Effector memory CD4-positive, alpha-beta T cell (primary cell): ENCODE measurements around the gene STAMBPL1.

ENCODE experiments used
- DNase-seq, 3 donors: peaks; one replicate each; pipeline ENCODE4 v3.0.0-alpha.2; 2020
- H3K27ac ChIP-seq: 2 replicates; pipeline ENCODE4 v1.7.0; 2013; ENCODE audit warnings: mild to moderate bottlenecking, low read length, moderate library complexity; ENCODE audit not compliant: insufficient read depth, poor library complexity, severe bottlenecking
- H3K27me3 ChIP-seq: replicated peaks from 2 replicates; pipeline ENCODE4 v1.7.0; 2013; ENCODE audit warnings: mild to moderate bottlenecking, low read length; ENCODE audit not compliant: insufficient read depth, control insufficient read depth, poor library complexity, severe bottlenecking
- H3K36me3 ChIP-seq: 2 replicates; pipeline ENCODE4 v1.7.0; 2013; ENCODE audit warnings: mild to moderate bottlenecking, low read length, moderate library complexity; ENCODE audit not compliant: control insufficient read depth, insufficient read depth
- H3K4me1 ChIP-seq: 2 replicates; pipeline ENCODE4 v1.7.0; 2013; ENCODE audit warnings: low read length, mild to moderate bottlenecking; ENCODE audit not compliant: control insufficient read depth, insufficient read depth, poor library complexity, severe bottlenecking
- H3K4me3 ChIP-seq: 2 replicates; pipeline ENCODE4 v1.7.0; 2013; ENCODE audit warnings: low read length, low read depth, mild to moderate bottlenecking; ENCODE audit not compliant: insufficient read depth, poor library complexity, severe bottlenecking
- H3K9me3 ChIP-seq: 2 replicates; pipeline ENCODE4 v1.7.0; 2013; ENCODE audit warnings: mild to moderate bottlenecking, low read length, moderate library complexity; ENCODE audit not compliant: control insufficient read depth

The STAMBPL1 gene

DNA sequence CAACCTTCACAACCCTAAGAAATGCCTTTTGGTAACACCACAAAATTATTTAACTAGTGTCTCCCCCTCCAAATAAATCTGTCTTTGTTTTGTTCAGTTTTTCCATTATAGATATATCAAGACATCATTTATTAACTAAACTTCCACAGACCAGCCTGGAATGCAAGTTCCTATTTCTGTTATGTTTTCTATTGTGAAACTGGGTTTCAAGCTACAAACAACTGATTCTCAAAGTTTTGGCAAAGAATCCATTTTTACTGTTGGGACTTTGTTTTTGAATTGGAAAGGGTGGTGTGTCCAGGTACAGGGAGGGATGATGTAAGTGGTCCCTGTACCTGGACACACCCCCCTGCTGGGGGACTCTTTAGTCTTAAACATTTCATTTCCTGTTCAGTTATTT, 36.2 kb downstream of the STAMBPL1 start:
- no peak overlapping the region for H3K4me3 ChIP-seq
- no peaks in the 10 kb centered on the region for H3K9me3 ChIP-seq
- no peaks in the 10 kb centered on the region for H3K4me1 ChIP-seq
- no peaks in the 10 kb centered on the region for H3K27me3 ChIP-seq
- peaks cover 25% of the 10 kb centered on the region for H3K36me3 ChIP-seq
- H3K27ac ChIP-seq = no peak overlapping the region
- no peak for DNase-seq

DNA sequence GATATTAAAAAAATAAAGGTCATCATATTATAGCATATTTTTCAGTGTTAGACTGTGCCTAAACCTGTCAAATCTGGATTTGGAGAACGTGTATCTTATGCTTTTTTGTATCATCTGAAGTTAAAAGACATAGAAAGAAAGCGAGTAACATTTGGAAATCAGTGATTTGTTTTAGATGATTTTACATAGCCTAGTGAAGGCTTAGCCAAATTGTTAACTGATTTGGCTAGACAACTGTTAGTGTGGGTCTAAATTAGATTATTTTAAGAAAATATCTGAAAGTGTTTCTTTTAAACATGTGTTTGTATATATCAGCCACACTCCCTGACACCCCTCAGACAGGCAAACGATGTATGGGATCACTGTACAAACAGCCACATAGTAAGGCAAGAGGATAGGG, 36.9 kb downstream of the STAMBPL1 start:
- Histone ChIP-seq H3K9me3 (no peaks in the 10 kb centered on the region), H3K4me3 (no peak overlapping the region), H3K27ac (no peak overlapping the region), H3K4me1 (no peaks in the 10 kb centered on the region), H3K27me3 (no peaks in the 10 kb centered on the region), H3K36me3 (peaks cover 25% of the 10 kb centered on the region)
- no peak for DNase-seq

DNA sequence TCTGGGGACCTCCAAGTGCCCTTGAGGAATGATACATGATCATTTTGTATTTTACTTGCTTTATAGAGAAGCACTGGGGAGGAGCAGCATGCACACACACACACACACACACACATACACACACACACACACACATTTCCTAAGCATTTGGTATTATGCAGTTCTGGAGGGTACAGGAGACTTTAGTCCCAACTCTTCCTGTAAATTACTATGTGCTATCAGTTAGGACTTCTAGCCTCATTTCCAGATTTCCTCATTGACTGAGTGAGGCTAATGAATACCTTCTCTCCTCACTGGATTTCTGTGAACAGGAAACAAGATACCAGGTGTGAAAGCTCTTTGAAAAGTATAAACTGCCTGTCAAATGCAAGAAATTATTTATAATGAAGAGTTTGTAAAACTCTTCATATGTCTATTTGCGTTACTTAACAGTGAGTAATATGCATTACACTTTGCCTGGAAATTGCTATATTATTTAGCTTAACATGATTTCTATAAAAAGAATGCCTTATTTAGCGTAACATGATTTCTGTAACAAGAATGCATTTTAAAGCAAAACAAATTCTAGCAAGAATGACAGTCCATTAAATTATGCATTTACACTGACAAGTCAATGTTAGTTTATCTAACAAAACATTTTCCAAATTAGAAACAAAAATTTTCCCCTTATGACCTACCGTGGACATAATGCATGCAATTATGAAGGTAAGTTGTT, 38.3 kb downstream of the STAMBPL1 start:
- no peak overlapping the region for H3K4me3 ChIP-seq
- DNase-seq = no peak
- H3K27me3 ChIP-seq = no peaks in the 10 kb centered on the region
- peaks cover 25% of the 10 kb centered on the region for H3K36me3 ChIP-seq
- H3K4me1 ChIP-seq = no peaks in the 10 kb centered on the region
- no peak overlapping the region for H3K27ac ChIP-seq
- no peaks in the 10 kb centered on the region for H3K9me3 ChIP-seq

DNA sequence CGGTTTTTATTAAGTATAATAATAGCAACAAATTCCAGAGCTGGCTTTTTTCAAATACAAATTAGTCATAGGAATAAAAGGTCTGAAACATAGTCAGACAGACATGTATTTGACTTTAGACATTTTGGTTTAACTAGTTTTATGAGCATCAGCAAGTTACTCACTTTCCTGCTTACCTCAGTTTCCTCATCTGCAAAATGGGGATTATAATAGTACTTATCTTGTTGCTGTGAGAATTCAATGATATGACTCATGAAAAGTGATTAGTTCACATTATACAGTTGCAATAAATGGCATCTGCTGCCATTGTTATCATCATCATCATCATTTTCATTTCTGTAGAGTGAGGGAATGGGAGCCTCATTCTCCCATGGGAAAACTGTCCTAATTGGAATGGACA, 39.0 kb downstream of the STAMBPL1 start:
- H3K36me3 ChIP-seq = peaks cover 31% of the 10 kb centered on the region

DNA sequence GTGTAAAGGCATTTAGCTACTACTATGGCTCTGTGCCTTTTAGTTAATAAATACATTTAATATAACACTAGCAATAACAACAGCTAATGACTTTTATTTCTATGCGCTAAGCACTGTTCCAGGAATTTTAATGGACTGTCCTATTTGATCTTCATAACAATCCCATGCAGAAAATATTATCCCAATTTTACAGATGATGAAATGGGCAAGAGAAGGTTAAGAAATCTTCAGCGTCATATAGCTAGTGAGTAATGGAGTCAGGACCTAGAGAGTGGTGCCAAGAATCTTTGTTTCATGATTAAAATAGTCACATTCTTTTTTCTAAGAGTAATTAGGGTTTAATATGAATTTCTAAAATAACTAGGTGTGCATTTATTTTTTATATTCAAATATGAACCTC, 40.2 kb downstream of the STAMBPL1 start:
- Histone ChIP-seq H3K36me3 (peaks cover 31% of the 10 kb centered on the region), H3K27me3 (no peaks in the 10 kb centered on the region), H3K4me3 (no peak overlapping the region), H3K4me1 (no peaks in the 10 kb centered on the region), H3K27ac (no peak overlapping the region), H3K9me3 (no peaks in the 10 kb centered on the region)
- no peak for DNase-seq

More for the DNA sequence above, 39.0 kb downstream of the STAMBPL1 start:
- DNase-seq = no peak
- no peak overlapping the region for H3K27ac ChIP-seq
- no peak overlapping the region for H3K4me3 ChIP-seq
- no peaks in the 10 kb centered on the region for H3K27me3 ChIP-seq
- no peaks in the 10 kb centered on the region for H3K9me3 ChIP-seq
- H3K4me1 ChIP-seq = no peaks in the 10 kb centered on the region

DNA sequence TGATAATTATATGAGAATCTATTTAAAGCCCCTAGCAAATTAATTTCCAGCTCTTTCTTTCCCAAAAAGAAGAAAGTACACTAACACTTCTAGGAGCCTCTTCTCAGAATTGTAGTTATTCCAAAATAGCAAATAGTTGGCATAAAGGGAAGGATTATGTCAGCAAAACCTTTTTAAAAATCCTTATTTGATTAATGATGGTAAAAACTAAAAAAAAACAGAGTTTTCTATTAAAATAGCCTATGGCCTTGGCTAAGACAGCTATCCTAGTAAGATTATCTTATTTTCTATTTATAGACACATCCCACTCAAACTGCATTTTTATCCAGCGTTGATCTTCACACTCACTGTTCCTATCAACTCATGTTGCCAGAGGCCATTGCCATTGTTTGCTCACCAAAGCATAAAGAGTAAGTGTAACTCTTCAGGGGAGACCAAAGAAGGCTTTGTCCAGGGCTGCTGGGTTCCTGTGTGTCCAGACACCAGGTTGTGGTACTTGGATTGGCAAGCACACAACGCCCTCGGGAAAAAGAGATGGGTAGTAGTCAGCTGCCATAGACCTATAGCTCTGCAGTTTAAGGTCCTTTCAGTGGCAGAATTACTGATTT, 41.0 kb downstream of the STAMBPL1 start:
- H3K4me3 ChIP-seq = no peak overlapping the region
- H3K9me3 ChIP-seq = no peaks in the 10 kb centered on the region
- H3K4me1 ChIP-seq = no peaks in the 10 kb centered on the region
- H3K27ac ChIP-seq = no peak overlapping the region
- no peak for DNase-seq
- peaks cover 22% of the 10 kb centered on the region for H3K36me3 ChIP-seq
- no peaks in the 10 kb centered on the region for H3K27me3 ChIP-seq

DNA sequence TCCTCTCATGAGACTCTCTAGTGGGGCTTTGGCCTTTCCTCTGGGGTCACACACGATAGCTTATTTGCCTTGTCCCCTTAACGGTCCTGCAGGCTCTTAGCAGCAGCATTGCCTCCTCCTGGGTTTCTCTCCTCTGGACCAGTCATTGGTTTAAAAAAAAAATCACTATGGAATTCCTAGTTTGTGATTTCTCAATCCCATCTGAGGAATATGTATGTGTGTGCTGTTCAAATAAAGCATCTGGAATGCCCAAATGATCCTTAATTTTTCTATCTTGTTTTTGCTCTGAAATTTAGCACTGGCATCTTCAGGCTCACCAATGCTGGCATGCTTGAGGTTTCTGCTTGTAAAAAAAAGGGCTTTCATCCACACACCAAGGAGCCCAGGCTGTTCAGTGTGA, 42.0 kb downstream of the STAMBPL1 start:
- no peaks in the 10 kb centered on the region for H3K27me3 ChIP-seq
- no peaks in the 10 kb centered on the region for H3K9me3 ChIP-seq
- H3K4me3 ChIP-seq = no peak overlapping the region
- DNase-seq = no peak
- peaks cover 27% of the 10 kb centered on the region for H3K36me3 ChIP-seq
- H3K4me1 ChIP-seq = no peaks in the 10 kb centered on the region
- H3K27ac ChIP-seq = no peak overlapping the region

DNA sequence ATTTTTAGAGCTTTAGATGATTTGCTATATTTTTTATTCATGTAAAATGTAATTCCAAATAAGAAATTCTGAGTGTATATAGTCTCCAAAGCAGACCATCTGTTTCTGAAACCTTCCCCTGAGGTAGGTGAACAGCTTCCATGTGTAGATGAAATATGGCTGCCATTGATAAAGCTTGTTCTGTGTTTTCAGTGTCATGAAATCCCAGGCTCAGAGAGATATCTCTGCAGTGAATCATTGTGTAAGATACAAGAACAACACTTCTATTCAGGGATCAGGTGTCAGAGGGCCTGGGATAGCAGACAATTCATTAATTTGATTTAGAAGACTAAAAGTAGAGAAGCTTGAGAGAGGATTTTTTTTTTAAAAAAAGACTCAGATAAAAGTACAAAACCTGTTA, 43.5 kb downstream of the STAMBPL1 start:
- H3K27ac ChIP-seq = no peak overlapping the region
- no peaks in the 10 kb centered on the region for H3K9me3 ChIP-seq
- no peaks in the 10 kb centered on the region for H3K27me3 ChIP-seq
- peaks cover 31% of the 10 kb centered on the region for H3K36me3 ChIP-seq
- H3K4me1 ChIP-seq = no peaks in the 10 kb centered on the region
- no peak for DNase-seq
- no peak overlapping the region for H3K4me3 ChIP-seq

DNA sequence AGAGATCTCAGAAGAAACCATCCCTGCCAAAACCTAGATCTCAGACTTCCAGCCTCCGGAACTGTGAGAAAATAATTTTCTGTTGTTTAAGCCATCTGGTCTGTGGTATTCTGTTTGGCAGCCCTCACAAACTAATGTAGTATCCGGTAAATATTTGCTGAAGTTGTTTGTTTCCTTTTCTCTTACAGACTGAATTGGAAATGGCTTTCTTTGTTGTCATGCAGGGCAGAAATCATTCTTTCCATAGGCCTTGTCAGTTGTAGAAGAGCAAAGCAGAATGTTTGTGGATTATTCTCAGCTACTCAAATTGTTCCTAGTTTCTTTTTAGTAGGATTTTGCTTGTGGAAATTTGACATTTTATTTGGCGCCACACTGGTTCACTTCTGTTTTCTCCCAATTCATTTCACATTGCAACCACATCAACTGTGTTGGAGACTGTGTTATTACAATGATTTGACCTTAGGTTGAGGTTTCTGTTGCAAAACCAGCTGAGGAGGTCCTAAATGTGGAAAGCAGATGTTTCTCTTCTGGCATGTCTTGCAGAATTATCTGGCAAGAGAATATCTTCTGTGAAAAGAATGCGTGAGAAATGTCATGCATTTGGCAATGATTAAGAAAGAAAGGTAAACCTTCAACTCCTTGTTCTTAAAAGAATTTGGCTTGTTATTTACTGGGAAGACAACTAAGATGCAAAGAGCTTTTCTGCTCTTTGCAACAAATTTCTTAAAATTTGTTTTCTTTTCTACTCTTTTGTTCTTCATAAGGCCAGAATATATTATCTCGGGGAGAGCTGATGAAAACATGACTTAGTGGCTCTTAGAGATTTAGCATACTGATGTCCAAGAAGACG, 46.7 kb downstream of the STAMBPL1 start:
- H3K27me3 ChIP-seq = no peaks in the 10 kb centered on the region
- peaks cover 27% of the 10 kb centered on the region for H3K36me3 ChIP-seq
- DNase-seq = no peak
- no peaks in the 10 kb centered on the region for H3K4me1 ChIP-seq
- H3K4me3 ChIP-seq = no peak overlapping the region
- H3K27ac ChIP-seq = no peak overlapping the region
- H3K9me3 ChIP-seq = no peaks in the 10 kb centered on the region

DNA sequence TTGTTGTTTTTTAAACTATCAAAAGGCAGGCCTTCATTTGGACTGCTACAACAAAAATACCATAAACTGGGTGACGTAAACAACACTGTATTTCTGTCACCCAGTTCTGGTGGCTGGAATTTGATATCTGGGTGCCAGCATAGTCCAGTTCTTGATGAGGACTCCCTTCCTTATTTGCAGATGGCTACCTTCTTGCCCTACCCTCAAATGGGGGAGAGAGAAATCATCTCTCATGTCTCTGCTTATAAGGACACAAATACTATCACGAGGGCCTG, 47.3 kb downstream of the STAMBPL1 start:
- no peaks in the 10 kb centered on the region for H3K27me3 ChIP-seq
- H3K4me3 ChIP-seq = no peak overlapping the region
- H3K4me1 ChIP-seq = no peaks in the 10 kb centered on the region
- H3K9me3 ChIP-seq = no peaks in the 10 kb centered on the region
- no peak overlapping the region for H3K27ac ChIP-seq
- no peak for DNase-seq
- H3K36me3 ChIP-seq = peaks cover 27% of the 10 kb centered on the region
